Kidney epithelial cell (primary cell): ENCODE measurements around the gene SERTM2. TPM values are rescaled to one million over a fixed set of nuclear protein-coding genes. Genes with fewer than 3 reads are reported as not detected.

ENCODE experiments used
- DNase-seq: peaks from one replicate; pipeline ENCODE4 v3.0.0-alpha.2; 2010; ENCODE audit warnings: low read depth
- H3K27me3 ChIP-seq: 2 replicates; pipeline ENCODE4 v1.6.0; 2011; ENCODE audit warnings: low read length; ENCODE audit not compliant: control insufficient read depth, insufficient read depth
- H3K36me3 ChIP-seq: 2 replicates; pipeline ENCODE4 v1.5.1; 2011; ENCODE audit warnings: low read length; ENCODE audit not compliant: control insufficient read depth, insufficient read depth
- H3K4me3 ChIP-seq: 2 replicates; pipeline ENCODE4 v1.5.1; 2011; ENCODE audit warnings: low read depth, mild to moderate bottlenecking, control low read depth, low read length
- CTCF ChIP-seq: IDR thresholded peaks from 2 replicates; pipeline ENCODE4 v1.5.1; 2011; ENCODE audit warnings: mild to moderate bottlenecking, moderate library complexity, low read length, control low read depth, inconsistent platforms; ENCODE audit not compliant: insufficient read depth, poor library complexity, severe bottlenecking
- total RNA-seq: library from RNA; depleted of rRNA; stranded (reverse); fragments of >200 nt; gene quantifications from 2 replicates; pipeline ENCODE4 v1.2.3, GENCODE V29; 2015

The SERTM2 gene
- total RNA-seq, 1 donor from 2014 or later = not detected

- Histone ChIP-seq H3K4me3 (no peak overlapping the region), H3K36me3 (no peaks in the 10 kb centered on the region), H3K27me3 (peaks cover 2% of the 10 kb centered on the region)
- no peak for DNase-seq
- no peak for TF ChIP-seq CTCF
These were observed 50.4 kb downstream of the SERTM2 start for GRCh38 chrX:111561851-111562250.

GRCh38 chrX:111567542-111568255, 56.3 kb downstream of the SERTM2 start:
- Histone ChIP-seq H3K36me3 (no peaks in the 10 kb centered on the region), H3K27me3 (no peaks in the 10 kb centered on the region), H3K4me3 (no peak overlapping the region)
- no peak for TF ChIP-seq CTCF
- no peak for DNase-seq

DNA sequence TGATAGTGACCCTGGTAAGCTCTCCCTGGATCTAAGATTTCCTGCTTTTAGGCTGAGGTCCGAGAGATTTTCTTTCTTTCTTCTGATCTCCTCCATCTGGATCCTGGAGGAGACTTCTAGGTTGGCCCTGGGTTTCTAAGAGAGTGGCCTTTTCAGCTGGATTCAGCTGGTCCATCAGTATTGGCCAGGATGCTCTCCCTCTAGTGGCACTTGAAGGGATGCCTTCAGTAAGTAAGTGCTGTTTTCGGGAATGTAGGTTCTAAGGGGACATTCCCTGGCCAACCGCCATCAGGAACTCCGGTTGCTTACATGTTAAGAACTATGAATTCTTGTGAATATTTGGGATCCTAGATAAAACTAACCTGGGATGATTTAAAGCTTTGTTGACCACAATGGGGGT, 56.9 kb downstream of the SERTM2 start:
- TF ChIP-seq CTCF = peak; percentile 43
- Histone ChIP-seq H3K36me3 (no peaks in the 10 kb centered on the region), H3K4me3 (no peak overlapping the region), H3K27me3 (no peaks in the 10 kb centered on the region)
- no peak for DNase-seq

GRCh38 chrX:111568817-111569216, 57.4 kb downstream of the SERTM2 start:
- no peak overlapping the region for H3K4me3 ChIP-seq
- H3K27me3 ChIP-seq = no peaks in the 10 kb centered on the region
- H3K36me3 ChIP-seq = no peaks in the 10 kb centered on the region
- DNase-seq = no peak
- no peak for TF ChIP-seq CTCF

Other genes with a start within 250 kb of the SERTM2 start
- gene CAPN6, start 241.2 kb upstream of the SERTM2 start, total RNA-seq = 0.27 and 0.29 TPM in 2 replicates
- not detected in 2 replicates for gene DCX, start 99.5 kb upstream of the SERTM2 start, total RNA-seq
- 25.2 and 29.3 TPM in 2 replicates for gene ALG13, start 169.5 kb downstream of the SERTM2 start, total RNA-seq